ENCODE measurements around the gene B4GALT5.
A peak's percentile ranks its signal among the peaks of the same experiment; 100 is the strongest.
"Not testable (repeated sequence)": the region's sequence is repeated elsewhere in the genome, so short reads cannot be mapped to it uniquely, and the experiment has no call there.

The B4GALT5 gene

DNA sequence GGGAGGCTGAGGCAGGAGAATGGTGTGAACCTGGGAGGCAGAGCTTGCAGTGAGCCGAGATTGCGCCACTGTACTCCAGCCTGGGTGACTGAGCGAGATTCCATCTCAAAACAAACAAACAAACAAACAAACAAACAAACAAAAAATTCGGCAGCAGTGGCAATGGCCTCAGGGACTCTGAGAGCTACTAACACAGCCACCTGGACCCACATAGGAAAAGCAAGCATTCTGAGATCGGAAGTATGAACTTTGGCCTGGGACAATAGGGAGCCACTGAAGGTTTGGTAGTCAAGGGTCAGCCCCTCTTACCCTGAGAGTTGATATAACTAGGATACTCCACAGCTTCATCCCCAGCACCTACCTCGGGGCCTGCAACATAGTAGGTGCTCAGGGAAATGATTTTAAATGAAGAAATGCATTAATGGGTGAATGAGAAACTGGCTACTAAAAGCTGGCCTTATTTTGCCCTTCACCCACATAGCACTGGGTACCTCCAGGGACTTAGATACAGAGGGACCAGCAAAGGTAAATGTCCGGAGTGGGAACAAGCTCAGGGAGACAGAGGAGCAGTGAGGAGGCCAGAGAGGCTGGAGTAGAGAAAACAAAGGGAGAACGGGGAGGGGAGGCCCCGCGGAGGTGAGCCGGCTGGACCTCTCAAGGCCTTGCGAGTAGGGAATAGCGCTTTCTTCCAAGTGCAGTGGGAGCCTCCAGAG lies 99.2 kb downstream of the B4GALT5 start:
- Histone ChIP-seq H3K27ac (ENCODE audit: low read length) (no peak overlapping the region), H3K27me3 (ENCODE audit: low read depth, low read length) (peaks cover 22% of the 10 kb centered on the region), H3K4me1 (ENCODE audit: low read length) (peaks cover 26% of the 10 kb centered on the region), H2AFZ (ENCODE audit: low read depth, low read length) (no peak overlapping the region), H3K79me2 (ENCODE audit: low read length) (no peaks in the 10 kb centered on the region), H3K9me3 (ENCODE audit: insufficient read depth, low read length) (no peaks in the 10 kb centered on the region), H3K4me3 (ENCODE audit: low read length) (no peak overlapping the region), H3K4me2 (ENCODE audit: low read length) (no peak overlapping the region), H3K9ac (ENCODE audit: low read length) (no peak overlapping the region), H3K36me3 (replicated peaks; ENCODE audit: low read depth, low read length) (no peaks in the 10 kb centered on the region), H4K20me1 (ENCODE audit: insufficient read depth, low read length) (no peaks in the 10 kb centered on the region)
- TF ChIP-seq, protein P1, sequence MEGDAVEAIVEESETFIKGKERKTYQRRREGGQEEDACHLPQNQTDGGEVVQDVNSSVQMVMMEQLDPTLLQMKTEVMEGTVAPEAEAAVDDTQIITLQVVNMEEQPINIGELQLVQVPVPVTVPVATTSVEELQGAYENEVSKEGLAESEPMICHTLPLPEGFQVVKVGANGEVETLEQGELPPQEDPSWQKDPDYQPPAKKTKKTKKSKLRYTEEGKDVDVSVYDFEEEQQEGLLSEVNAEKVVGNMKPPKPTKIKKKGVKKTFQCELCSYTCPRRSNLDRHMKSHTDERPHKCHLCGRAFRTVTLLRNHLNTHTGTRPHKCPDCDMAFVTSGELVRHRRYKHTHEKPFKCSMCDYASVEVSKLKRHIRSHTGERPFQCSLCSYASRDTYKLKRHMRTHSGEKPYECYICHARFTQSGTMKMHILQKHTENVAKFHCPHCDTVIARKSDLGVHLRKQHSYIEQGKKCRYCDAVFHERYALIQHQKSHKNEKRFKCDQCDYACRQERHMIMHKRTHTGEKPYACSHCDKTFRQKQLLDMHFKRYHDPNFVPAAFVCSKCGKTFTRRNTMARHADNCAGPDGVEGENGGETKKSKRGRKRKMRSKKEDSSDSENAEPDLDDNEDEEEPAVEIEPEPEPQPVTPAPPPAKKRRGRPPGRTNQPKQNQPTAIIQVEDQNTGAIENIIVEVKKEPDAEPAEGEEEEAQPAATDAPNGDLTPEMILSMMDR (IDR thresholded peaks at IDR 0.05; ENCODE audit: low read depth, low read length): no peak
- TF ChIP-seq EZH2phosphoT487 (IDR thresholded peaks at IDR 0.05; ENCODE audit: low read depth): no peak

DNA sequence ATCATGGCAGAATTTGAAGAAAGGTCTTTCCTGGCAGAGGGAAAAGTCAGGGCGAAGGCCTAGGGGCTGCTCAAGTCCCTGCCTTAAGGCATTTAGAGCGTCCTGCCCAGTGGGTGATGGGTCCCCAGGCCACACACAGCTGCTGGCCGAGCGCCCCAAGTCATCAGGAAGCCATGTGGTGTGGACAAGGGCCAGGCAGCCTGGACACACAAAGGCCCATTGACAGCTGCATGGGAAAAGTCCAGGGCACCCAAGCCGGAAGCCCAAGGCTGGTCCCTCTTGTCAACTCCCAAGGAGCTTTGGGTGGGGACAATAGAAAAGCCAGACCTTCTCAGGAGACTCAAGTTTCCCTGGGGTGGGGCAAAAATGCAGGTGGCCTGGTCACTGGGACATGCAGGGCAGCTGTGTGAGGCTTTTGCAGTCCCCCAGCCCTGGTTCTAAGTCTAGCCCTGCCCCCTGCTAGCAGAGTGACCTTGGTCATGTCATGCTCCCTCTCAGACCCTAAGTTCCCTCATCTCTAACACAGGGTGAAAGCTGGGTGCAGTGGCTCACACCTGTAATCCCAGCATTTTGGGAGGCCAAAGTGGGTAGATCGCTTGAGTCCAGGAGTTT lies 101.4 kb downstream of the B4GALT5 start:
- H2AFZ ChIP-seq (ENCODE audit: low read depth, low read length): no peak overlapping the region
- no peak overlapping the region for H3K9ac ChIP-seq (ENCODE audit: low read length)
- no peak overlapping the region for H3K27ac ChIP-seq (ENCODE audit: low read length)
- H3K4me3 ChIP-seq (ENCODE audit: low read length): no peak overlapping the region
- no peaks in the 10 kb centered on the region for H4K20me1 ChIP-seq (ENCODE audit: insufficient read depth, low read length)
- no peak overlapping the region for H3K4me2 ChIP-seq (ENCODE audit: low read length)
- no peak for TF ChIP-seq EZH2phosphoT487 (IDR thresholded peaks at IDR 0.05; ENCODE audit: low read depth)
- TF ChIP-seq, protein P1 (IDR thresholded peaks at IDR 0.05; ENCODE audit: low read depth, low read length): no peak
- peaks cover 17% of the 10 kb centered on the region for H3K27me3 ChIP-seq (ENCODE audit: low read depth, low read length)
- H3K4me1 ChIP-seq (ENCODE audit: low read length): peaks cover 12% of the 10 kb centered on the region
- no peaks in the 10 kb centered on the region for H3K9me3 ChIP-seq (ENCODE audit: insufficient read depth, low read length)
- no peaks in the 10 kb centered on the region for H3K36me3 ChIP-seq (replicated peaks; ENCODE audit: low read depth, low read length)
- no peaks in the 10 kb centered on the region for H3K79me2 ChIP-seq (ENCODE audit: low read length)

DNA sequence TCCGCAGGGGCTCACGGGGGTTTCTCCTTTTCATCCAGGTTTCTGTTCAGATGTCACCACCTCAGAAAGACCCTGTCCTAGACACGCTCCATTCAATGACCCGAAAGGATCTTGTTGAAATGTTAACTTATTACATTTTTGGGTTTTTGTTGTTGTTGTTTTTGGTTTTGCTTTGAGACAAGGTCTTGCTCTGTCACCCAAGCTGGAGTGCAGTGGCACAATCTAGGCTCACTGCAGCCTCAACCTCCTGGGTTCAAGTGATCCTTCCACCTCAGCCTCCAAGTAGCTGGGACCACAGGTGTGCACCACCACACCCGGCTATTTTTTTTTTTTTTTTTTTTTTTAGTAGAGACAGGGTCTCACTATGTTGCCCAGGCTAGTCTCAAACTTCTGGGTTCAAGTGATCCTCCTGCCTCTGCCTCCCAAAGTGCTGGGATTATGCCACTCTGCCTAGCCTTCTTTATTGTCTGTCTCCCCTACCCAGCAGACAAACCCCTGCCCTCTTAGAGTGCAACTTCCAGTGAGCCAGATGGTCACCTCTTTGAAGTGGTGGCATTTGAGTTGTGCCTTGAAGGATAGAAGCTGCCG lies 102.0 kb downstream of the B4GALT5 start:
- peak overlapping the region; percentile 69 for H3K4me2 ChIP-seq (ENCODE audit: low read length)
- not testable (repeated sequence) for H4K20me1 ChIP-seq (ENCODE audit: insufficient read depth, low read length); H3K36me3 ChIP-seq (replicated peaks; ENCODE audit: low read depth, low read length); H3K27ac ChIP-seq (ENCODE audit: low read length); H3K79me2 ChIP-seq (ENCODE audit: low read length); H3K9me3 ChIP-seq (ENCODE audit: insufficient read depth, low read length)
- peaks cover 17% of the 10 kb centered on the region for H3K27me3 ChIP-seq (ENCODE audit: low read depth, low read length)
- H3K9ac ChIP-seq (ENCODE audit: low read length): peak overlapping the region; percentile 57
- H2AFZ ChIP-seq (ENCODE audit: low read depth, low read length): peak overlapping the region; percentile 67
- peak overlapping the region; percentile 62 for H3K4me3 ChIP-seq (ENCODE audit: low read length)
- peaks cover 12% of the 10 kb centered on the region for H3K4me1 ChIP-seq (ENCODE audit: low read length)

DNA sequence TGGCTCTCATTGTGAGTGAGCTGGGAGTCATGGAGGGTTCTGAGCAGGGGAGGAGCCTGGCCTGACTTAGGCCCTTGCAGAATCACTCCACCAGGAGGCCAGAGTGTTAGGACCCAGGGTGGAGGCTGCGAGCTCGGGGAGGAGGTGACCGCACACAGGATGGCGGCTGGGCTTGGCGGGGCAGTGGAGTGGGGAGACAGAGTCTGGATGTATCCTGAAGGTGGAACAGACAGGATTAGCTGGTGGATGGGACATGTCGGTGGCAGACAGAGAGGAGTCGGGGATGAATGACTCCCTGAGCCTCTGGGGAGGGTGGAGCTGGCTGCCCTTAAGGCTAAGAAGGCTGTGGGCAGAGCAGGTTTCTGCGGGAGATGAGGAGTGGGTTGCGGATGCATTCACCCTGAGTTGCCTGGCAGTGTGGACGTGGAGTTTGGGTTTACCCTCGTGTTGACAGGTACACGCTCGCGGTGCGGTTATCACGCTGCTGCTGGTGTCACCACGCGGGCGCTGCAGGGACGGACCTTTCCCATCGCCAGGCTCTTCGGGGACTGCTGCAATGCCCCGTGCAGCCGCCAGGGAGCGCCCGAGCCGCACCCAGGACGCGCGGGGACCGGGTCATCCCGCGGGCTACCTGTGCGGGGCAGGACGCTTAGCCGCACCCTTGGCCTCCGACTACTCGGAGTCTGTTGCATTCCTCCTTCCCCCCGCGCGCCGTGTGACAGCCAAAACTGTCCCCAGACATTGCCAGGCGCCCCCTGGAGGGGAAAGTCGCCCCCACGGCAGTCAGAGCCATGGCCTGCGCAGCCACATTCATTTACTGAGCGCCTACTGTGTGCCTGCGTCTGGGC lies 102.8 kb downstream of the B4GALT5 start:
- TF ChIP-seq, protein P1 (IDR thresholded peaks at IDR 0.05; ENCODE audit: low read depth, low read length): peak; percentile 100
- no peak for TF ChIP-seq EZH2phosphoT487 (IDR thresholded peaks at IDR 0.05; ENCODE audit: low read depth)
- H3K9me3 ChIP-seq (ENCODE audit: insufficient read depth, low read length): no peaks in the 10 kb centered on the region
- peak overlapping the region; percentile 67 for H2AFZ ChIP-seq (ENCODE audit: low read depth, low read length)
- peak overlapping the region; percentile 57 for H3K9ac ChIP-seq (ENCODE audit: low read length)
- no peaks in the 10 kb centered on the region for H3K36me3 ChIP-seq (replicated peaks; ENCODE audit: low read depth, low read length)
- H3K79me2 ChIP-seq (ENCODE audit: low read length): no peaks in the 10 kb centered on the region
- H3K4me1 ChIP-seq (ENCODE audit: low read length): peaks cover 12% of the 10 kb centered on the region
- peak overlapping the region; percentile 69 for H3K4me2 ChIP-seq (ENCODE audit: low read length)
- H3K4me3 ChIP-seq (ENCODE audit: low read length): peak overlapping the region; percentile 62
- H3K27ac ChIP-seq (ENCODE audit: low read length): no peak overlapping the region
- H4K20me1 ChIP-seq (ENCODE audit: insufficient read depth, low read length): no peaks in the 10 kb centered on the region
- peaks cover 19% of the 10 kb centered on the region for H3K27me3 ChIP-seq (ENCODE audit: low read depth, low read length)

All from OCI-LY3 (cell line).